OCI-LY3 (cell line): ENCODE data around the gene MAN1A2.

Source experiments
- H2AFZ ChIP-seq: fragments of 200-600, 300-600 bp; shearing (Covaris generic); 2 replicates; pipeline ENCODE4 v1.6.0; 2014; ENCODE audit warnings: antibody characterized with exemption, low read depth, low read length
- H3K27ac ChIP-seq: fragments of 200-600, 300-600 bp; sonication (generic); 2 replicates; pipeline ENCODE4 v1.5.1; 2014; ENCODE audit warnings: mild to moderate bottlenecking, low read length, moderate library complexity, mixed read lengths
- H3K27me3 ChIP-seq: fragments of 200-600, 300-600 bp; sonication (generic); 2 replicates; pipeline ENCODE4 v1.6.1; 2014; ENCODE audit warnings: low read depth, low read length, mixed read lengths
- H3K36me3 ChIP-seq: fragments of 200-600, 300-600 bp; sonication (generic); replicated peaks from 2 replicates; pipeline ENCODE3; 2014; ENCODE audit warnings: low read depth, low read length, mixed read lengths
- H3K4me1 ChIP-seq: fragments of 300-600, 200-600 bp; sonication (generic); 2 replicates; pipeline ENCODE4 v1.6.1; 2014; ENCODE audit warnings: low read length, mixed read lengths
- H3K4me2 ChIP-seq: fragments of 200-600, 300-600 bp; sonication (generic); 2 replicates; pipeline ENCODE4 v1.6.1; 2014; ENCODE audit warnings: low read length, mixed read lengths
- H3K4me3 ChIP-seq: fragments of 300-600, 200-600 bp; sonication (generic); 2 replicates; pipeline ENCODE4 v1.5.1; 2014; ENCODE audit warnings: antibody characterized with exemption, mild to moderate bottlenecking, low read length, moderate library complexity
- H3K79me2 ChIP-seq: fragments of 300-600, 200-600 bp; shearing (Covaris generic); 2 replicates; pipeline ENCODE4 v1.6.1; 2014; ENCODE audit warnings: mild to moderate bottlenecking, low read length, mixed read lengths
- H3K9ac ChIP-seq: fragments of 300-600, 200-600 bp; shearing (Covaris generic); 2 replicates; pipeline ENCODE4 v1.6.0; 2014; ENCODE audit warnings: mild to moderate bottlenecking, low read length, moderate library complexity
- H3K9me3 ChIP-seq: fragments of 200-600, 300-600 bp; shearing (Covaris generic); 2 replicates; pipeline ENCODE4 v1.6.1; 2014; ENCODE audit warnings: low read length, mixed read lengths; ENCODE audit not compliant: insufficient read depth
- H4K20me1 ChIP-seq: fragments of 200-600, 300-600 bp; sonication (generic); 2 replicates; pipeline ENCODE4 v1.6.1; 2016; ENCODE audit warnings: low read length, mixed read lengths; ENCODE audit not compliant: insufficient read depth
- CTCF ChIP-seq: fragments of 200-600, 300-600 bp; sonication (generic); IDR thresholded peaks from 2 replicates; pipeline ENCODE4 v1.5.1; 2014; ENCODE audit warnings: antibody characterized with exemption, low read length, low read depth
- EZH2phosphoT487 ChIP-seq: fragments of 200-600 bp; shearing (Covaris generic); IDR thresholded peaks from 2 replicates; pipeline ENCODE4 v1.6.1; 2018; ENCODE audit warnings: antibody characterized with exemption, mixed run types, low read depth

Gene MAN1A2

GRCh38 chr1:117511273-117511672 is 144.0 kb downstream of the MAN1A2 start:
- no peaks in the 10 kb centered on the region for H3K79me2 ChIP-seq
- no peaks in the 10 kb centered on the region for H3K36me3 ChIP-seq
- TF ChIP-seq CTCF (no peak), EZH2phosphoT487 (no peak)
- no peak overlapping the region for H2AFZ ChIP-seq
- H4K20me1 ChIP-seq = no peaks in the 10 kb centered on the region
- no peak overlapping the region for H3K9ac ChIP-seq
- no peak overlapping the region for H3K4me2 ChIP-seq
- H3K27ac ChIP-seq = no peak overlapping the region
- no peak overlapping the region for H3K4me3 ChIP-seq
- no peaks in the 10 kb centered on the region for H3K4me1 ChIP-seq
- no peaks in the 10 kb centered on the region for H3K9me3 ChIP-seq
- no peaks in the 10 kb centered on the region for H3K27me3 ChIP-seq

GRCh38 chr1:117512728-117513321 is 145.6 kb downstream of the MAN1A2 start:
- H3K79me2 ChIP-seq = no peaks in the 10 kb centered on the region
- H3K4me3 ChIP-seq = no peak overlapping the region
- H3K27ac ChIP-seq = no peak overlapping the region
- H3K9me3 ChIP-seq = no peaks in the 10 kb centered on the region
- H3K4me1 ChIP-seq = no peaks in the 10 kb centered on the region
- TF ChIP-seq CTCF (peak; percentile 63), EZH2phosphoT487 (no peak)
- no peak overlapping the region for H3K4me2 ChIP-seq
- H3K27me3 ChIP-seq = no peaks in the 10 kb centered on the region
- H3K36me3 ChIP-seq = no peaks in the 10 kb centered on the region
- H4K20me1 ChIP-seq = no peaks in the 10 kb centered on the region
- no peak overlapping the region for H3K9ac ChIP-seq
- H2AFZ ChIP-seq = no peak overlapping the region

- Histone ChIP-seq H3K27me3 (no peaks in the 10 kb centered on the region), H3K4me3 (no peak overlapping the region), H3K79me2 (no peaks in the 10 kb centered on the region), H3K4me1 (no peaks in the 10 kb centered on the region), H3K4me2 (no peak overlapping the region), H3K36me3 (no peaks in the 10 kb centered on the region), H4K20me1 (no peaks in the 10 kb centered on the region), H3K9me3 (no peaks in the 10 kb centered on the region), H2AFZ (no peak overlapping the region), H3K27ac (no peak overlapping the region), H3K9ac (no peak overlapping the region)
- TF ChIP-seq CTCF = no peak
- TF ChIP-seq EZH2phosphoT487 = no peak
Measured at GRCh38 chr1:117523111-117523510, 155.9 kb downstream of the MAN1A2 start.

- H3K9me3 ChIP-seq = no peaks in the 10 kb centered on the region
- no peaks in the 10 kb centered on the region for H3K79me2 ChIP-seq
- H3K27ac ChIP-seq = no peak overlapping the region
Measured at GRCh38 chr1:117527074-117527473, 159.8 kb downstream of the MAN1A2 start.

More at GRCh38 chr1:117527074-117527473, 159.8 kb downstream of the MAN1A2 start:
- no peak overlapping the region for H2AFZ ChIP-seq
- no peaks in the 10 kb centered on the region for H3K27me3 ChIP-seq
- H4K20me1 ChIP-seq = no peaks in the 10 kb centered on the region
- no peaks in the 10 kb centered on the region for H3K4me1 ChIP-seq
- H3K9ac ChIP-seq = no peak overlapping the region
- TF ChIP-seq EZH2phosphoT487 (no peak), CTCF (no peak)
- H3K4me3 ChIP-seq = no peak overlapping the region
- H3K4me2 ChIP-seq = no peak overlapping the region
- no peaks in the 10 kb centered on the region for H3K36me3 ChIP-seq
